KMS-11 (cell line): Measurements from ENCODE around the gene SLC26A1.

Experiments used
- H2AFZ ChIP-seq: fragments of 200-600 bp; sonication (generic); 2 replicates; pipeline ENCODE4 v1.6.1; 2016; ENCODE audit warnings: antibody characterized with exemption, mixed run types, low read depth
- H3K27ac ChIP-seq: fragments of 200-600 bp; sonication (generic); 2 replicates; pipeline ENCODE4 v1.6.1; 2016; ENCODE audit warnings: mild to moderate bottlenecking, mixed run types
- H3K27me3 ChIP-seq: fragments of 200-600 bp; sonication (generic); 2 replicates; pipeline ENCODE4 v1.6.1; 2017; ENCODE audit warnings: mild to moderate bottlenecking, low read depth, mixed run types, moderate library complexity; ENCODE audit not compliant: insufficient read depth
- H3K36me3 ChIP-seq: fragments of 200-600 bp; sonication (generic); 2 replicates; pipeline ENCODE4 v1.6.1; 2017; ENCODE audit warnings: mild to moderate bottlenecking, mixed run types; ENCODE audit not compliant: insufficient read depth
- H3K4me1 ChIP-seq: fragments of 200-600 bp; sonication (generic); 2 replicates; pipeline ENCODE4 v1.6.1; 2016; ENCODE audit warnings: mild to moderate bottlenecking, low read depth, mixed run types; ENCODE audit not compliant: poor library complexity, severe bottlenecking
- H3K4me2 ChIP-seq: fragments of 200-600 bp; sonication (generic); 2 replicates; pipeline ENCODE4 v1.7.0; 2016; ENCODE audit warnings: mild to moderate bottlenecking, mixed run types
- H3K4me3 ChIP-seq: fragments of 200-600 bp; sonication (generic); IDR thresholded peaks from 2 replicates; pipeline ENCODE4 v1.6.1; 2017; ENCODE audit warnings: low read depth, low read length, mixed read lengths; ENCODE audit not compliant: insufficient read depth
- H3K79me2 ChIP-seq: fragments of 200-600 bp; sonication (generic); 2 replicates; pipeline ENCODE4 v1.6.1; 2016; ENCODE audit warnings: low read depth, mixed run types; ENCODE audit not compliant: insufficient read depth
- H3K9ac ChIP-seq: fragments of 200-600 bp; sonication (generic); 2 replicates; pipeline ENCODE4 v1.6.1; 2016; ENCODE audit warnings: mild to moderate bottlenecking, mixed run types
- H4K20me1 ChIP-seq: fragments of 200-600 bp; sonication (generic); 2 replicates; pipeline ENCODE4 v1.6.1; 2016; ENCODE audit warnings: mild to moderate bottlenecking, mixed run types; ENCODE audit not compliant: insufficient read depth
- CTCF ChIP-seq: fragments of 200-600 bp; sonication (generic); conservative IDR thresholded peaks from 2 replicates; pipeline ENCODE4 v1.6.1; 2017; ENCODE audit warnings: low read depth, mild to moderate bottlenecking, antibody characterized with exemption, low read length, moderate library complexity, mixed read lengths

Gene SLC26A1

GRCh38 chr4:970046-970745, 23.0 kb downstream of the SLC26A1 start:
- Histone ChIP-seq H3K27ac (no peak overlapping the region), H3K4me1 (no peaks in the 10 kb centered on the region), H4K20me1 (no peaks in the 10 kb centered on the region), H3K36me3 (no peaks in the 10 kb centered on the region), H3K27me3 (no peaks in the 10 kb centered on the region), H3K4me2 (no peak overlapping the region), H3K79me2 (no peaks in the 10 kb centered on the region), H3K4me3 (no peak overlapping the region), H3K9ac (no peak overlapping the region), H2AFZ (no peak overlapping the region)
- TF ChIP-seq CTCF, result no peak

GRCh38 chr4:968621-969394, 24.4 kb downstream of the SLC26A1 start:
- Histone ChIP-seq H3K36me3 (no peaks in the 10 kb centered on the region), H3K4me3 (no peak overlapping the region)

GRCh38 chr4:968221-968620, 25.0 kb downstream of the SLC26A1 start:
- H4K20me1 ChIP-seq, result no peaks in the 10 kb centered on the region
- no peaks in the 10 kb centered on the region for H3K27me3 ChIP-seq
- H3K4me2 ChIP-seq, result no peak overlapping the region
- no peak for TF ChIP-seq CTCF
- H3K36me3 ChIP-seq, result no peaks in the 10 kb centered on the region
- no peaks in the 10 kb centered on the region for H3K79me2 ChIP-seq
- H3K4me1 ChIP-seq, result no peaks in the 10 kb centered on the region
- H3K4me3 ChIP-seq, result no peak overlapping the region
- no peak overlapping the region for H3K27ac ChIP-seq
- no peak overlapping the region for H2AFZ ChIP-seq
- no peak overlapping the region for H3K9ac ChIP-seq

More at GRCh38 chr4:968621-969394, 24.4 kb downstream of the SLC26A1 start:
- Histone ChIP-seq H2AFZ (no peak overlapping the region), H3K9ac (no peak overlapping the region), H4K20me1 (no peaks in the 10 kb centered on the region), H3K27ac (no peak overlapping the region), H3K4me2 (no peak overlapping the region), H3K79me2 (no peaks in the 10 kb centered on the region), H3K27me3 (no peaks in the 10 kb centered on the region), H3K4me1 (no peaks in the 10 kb centered on the region)
- no peak for TF ChIP-seq CTCF

GRCh38 chr4:967113-968104, 25.8 kb downstream of the SLC26A1 start:
- Histone ChIP-seq H3K4me3 (no peak overlapping the region), H3K4me1 (no peaks in the 10 kb centered on the region), H3K27me3 (no peaks in the 10 kb centered on the region), H3K27ac (no peak overlapping the region), H4K20me1 (no peaks in the 10 kb centered on the region), H3K79me2 (no peaks in the 10 kb centered on the region), H3K9ac (no peak overlapping the region), H3K4me2 (no peak overlapping the region), H3K36me3 (no peaks in the 10 kb centered on the region), H2AFZ (no peak overlapping the region)
- TF ChIP-seq CTCF, result no peak
